Stimulated activated CD8-positive, alpha-beta memory T cell treated with anti-CD3 and anti-CD28 coated beads, Interleukin-12 subunit alpha, Interleukin-12 subunit beta, amount 100 ng/mL, for 24 hours (primary cell): Measurements from ENCODE around the gene RNF5.
A peak's percentile ranks its signal among the peaks of the same experiment; 100 is the strongest.

ENCODE experiments used
- DNase-seq: peaks from one replicate; pipeline ENCODE4 v3.0.0-alpha.2; 2020; ENCODE audit errors: extremely low read depth

RNF5 gene

GRCh38 chr6:32151863-32152768, 26.1 kb upstream of the RNF5 start, which contains the start of gene PRRT1:
TSS of gene PRRT1 (minus strand) at chr6:32151939. CDS start at chr6:32151827, 112 bp downstream.
- DNase-seq: no peak

GRCh38 chr6:32152769-32153563, 25.2 kb upstream of the RNF5 start:
- DNase-seq: no peak

GRCh38 chr6:32153564-32154513, 24.4 kb upstream of the RNF5 start, which contains the start of gene PPT2:
TSS of gene PPT2 (plus strand) at chr6:32154141. CDS start at chr6:32154595, 454 bp downstream.
- peak; percentile 67 for DNase-seq

GRCh38 chr6:32154514-32155161, 23.6 kb upstream of the RNF5 start:
- DNase-seq: no peak

GRCh38 chr6:32156891-32157290, 21.3 kb upstream of the RNF5 start:
- DNase-seq: no peak

GRCh38 chr6:32158052-32158451, 20.2 kb upstream of the RNF5 start:
- DNase-seq: no peak

- no peak for DNase-seq
Observed at GRCh38 chr6:32163559-32164258, 14.5 kb upstream of the RNF5 start.

GRCh38 chr6:32164295-32164694, 13.9 kb upstream of the RNF5 start, which contains the start of gene EGFL8:
TSS of gene EGFL8 (plus strand) at chr6:32164595. CDS start at chr6:32166166, 1,571 bp downstream.
- no peak for DNase-seq

GRCh38 chr6:32166411-32167061, 11.7 kb upstream of the RNF5 start:
- no peak for DNase-seq

GRCh38 chr6:32167154-32167760, 10.9 kb upstream of the RNF5 start:
- no peak for DNase-seq

GRCh38 chr6:32167761-32168262, 10.4 kb upstream of the RNF5 start:
- no peak for DNase-seq

GRCh38 chr6:32168350-32168749, 9.9 kb upstream of the RNF5 start:
- DNase-seq: no peak

- DNase-seq: no peak
Observed at GRCh38 chr6:32168807-32169591, 9.2 kb upstream of the RNF5 start.

- no peak for DNase-seq
Observed at GRCh38 chr6:32170294-32170693, 7.9 kb upstream of the RNF5 start.

GRCh38 chr6:32171234-32171633, 7.0 kb upstream of the RNF5 start:
- DNase-seq: no peak

- DNase-seq: no peak
Observed at GRCh38 chr6:32173051-32173727, 5.0 kb upstream of the RNF5 start.

GRCh38 chr6:32174416-32174815, 3.8 kb upstream of the RNF5 start:
- no peak for DNase-seq

GRCh38 chr6:32175322-32175710, 2.9 kb upstream of the RNF5 start:
- no peak for DNase-seq
